GM18873 (cell line): ENCODE data around the gene KLRB1.
"Not testable (repeated sequence)": the region's sequence is repeated elsewhere in the genome, so short reads cannot be mapped to it uniquely, and the experiment has no call there.

Experiments
- ATAC-seq: cut with Tn5 transposase; IDR thresholded peaks from one replicate; pipeline ENCODE4 v1.9.1; 2021; ENCODE audit warnings: mild to moderate bottlenecking, moderate library complexity, moderate number of reproducible peaks; ENCODE audit not compliant: unreplicated experiment, low FRiP score

The KLRB1 gene

DNA sequence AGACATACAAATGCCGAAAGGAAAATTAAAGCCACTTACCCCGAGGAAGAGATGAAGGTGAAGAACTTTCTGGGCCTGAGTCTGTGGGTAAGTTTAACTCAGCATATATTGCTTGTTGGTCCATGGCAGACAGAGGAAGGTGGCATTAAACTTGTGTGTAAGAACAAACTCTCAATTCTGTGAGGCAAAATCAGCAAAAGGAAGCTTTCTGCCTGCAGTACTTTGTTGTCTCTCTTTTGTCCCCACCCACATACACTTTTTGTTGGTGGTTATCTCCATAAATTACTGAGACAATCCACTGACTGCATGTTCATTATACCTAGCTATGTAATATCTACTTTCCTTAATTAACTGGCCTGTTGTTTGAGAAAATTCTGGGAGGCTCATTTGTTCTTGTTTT lies at the start of gene KLRB1:
Gene KLRB1, minus strand, starts transcription at position 201 of the 400 bp plus-strand sequence. Its CDS starts 77 bp downstream, at position 124.
- no peak for ATAC-seq

DNA sequence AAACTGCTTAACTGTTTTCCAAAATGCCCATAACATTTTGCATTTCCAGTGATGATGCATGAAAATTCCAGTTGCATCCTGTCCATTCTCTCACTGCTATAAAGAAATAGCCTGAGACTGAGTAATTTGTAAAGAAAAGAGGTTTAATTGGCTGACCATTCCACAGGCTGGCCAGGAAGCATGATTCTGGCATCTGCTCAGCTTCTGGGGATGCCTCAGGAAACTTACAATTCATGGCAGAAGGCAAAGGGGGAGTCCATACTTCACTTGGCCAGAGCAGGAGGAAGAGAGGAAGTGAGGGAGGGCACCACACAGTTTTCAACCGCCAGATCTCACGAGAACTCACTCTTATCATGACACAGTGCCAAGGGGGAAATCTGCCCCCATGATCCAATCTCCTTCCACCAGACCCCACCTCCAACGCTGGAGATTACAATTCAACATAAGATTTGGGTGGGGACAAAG lies 43.6 kb upstream of the KLRB1 start:
- no peak for ATAC-seq

DNA sequence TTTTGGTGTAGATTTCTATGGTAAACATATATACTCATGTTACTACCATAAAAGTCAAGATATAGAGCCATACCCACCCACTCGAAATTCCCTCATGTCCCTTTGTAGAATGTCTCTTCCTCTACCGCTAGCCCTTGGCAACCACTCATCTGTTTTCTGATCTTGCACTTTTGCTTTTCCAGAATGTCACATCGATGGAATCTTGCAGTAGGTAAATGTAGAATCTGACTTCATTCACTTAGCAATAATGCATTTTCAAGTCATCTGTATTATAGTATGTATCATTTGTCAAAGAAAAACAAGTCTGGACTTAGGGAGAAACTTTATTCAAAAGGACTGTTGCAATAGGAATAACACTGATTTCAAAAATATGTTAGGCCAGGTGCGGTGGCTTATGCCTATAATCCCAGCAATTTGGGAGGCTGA lies 42.4 kb upstream of the KLRB1 start:
- ATAC-seq: no peak

- peak; percentile 22 for ATAC-seq
Measured at GRCh38 chr12:9649532-9649940, 41.8 kb upstream of the KLRB1 start.

- ATAC-seq: no peak
Measured at GRCh38 chr12:9648701-9649531, 41.2 kb upstream of the KLRB1 start.

- peak; percentile 46 for ATAC-seq
Measured at GRCh38 chr12:9647825-9648700, 40.3 kb upstream of the KLRB1 start.

- no peak for ATAC-seq
Measured at GRCh38 chr12:9646794-9647781, 39.4 kb upstream of the KLRB1 start.

DNA sequence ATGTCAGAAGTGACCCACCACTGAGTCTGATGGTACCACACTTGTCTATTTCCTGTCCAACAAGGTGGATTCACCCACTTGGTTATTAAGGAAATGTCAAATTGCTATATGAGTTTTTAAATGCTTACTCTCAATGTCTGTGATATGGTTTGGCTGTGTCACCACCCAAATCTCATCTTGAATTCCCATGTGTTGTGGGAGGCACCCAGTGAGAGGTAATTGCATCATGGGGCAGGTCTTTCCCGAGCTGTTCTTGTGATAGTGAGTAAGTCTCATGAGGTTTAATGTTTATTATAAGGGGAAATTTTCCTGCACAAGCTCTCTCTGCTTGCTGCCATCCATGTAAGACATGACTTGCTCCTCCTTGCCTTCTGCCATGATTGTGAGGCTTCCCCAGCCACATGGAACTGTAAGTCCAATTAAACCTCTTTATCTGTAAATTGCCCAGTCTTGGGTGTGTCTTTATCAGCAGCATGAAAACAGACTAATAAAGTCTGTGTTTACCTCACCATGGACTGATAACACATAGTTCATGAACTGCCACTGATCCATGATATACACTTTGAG lies 37.4 kb upstream of the KLRB1 start:
- not testable (repeated sequence) for ATAC-seq

DNA sequence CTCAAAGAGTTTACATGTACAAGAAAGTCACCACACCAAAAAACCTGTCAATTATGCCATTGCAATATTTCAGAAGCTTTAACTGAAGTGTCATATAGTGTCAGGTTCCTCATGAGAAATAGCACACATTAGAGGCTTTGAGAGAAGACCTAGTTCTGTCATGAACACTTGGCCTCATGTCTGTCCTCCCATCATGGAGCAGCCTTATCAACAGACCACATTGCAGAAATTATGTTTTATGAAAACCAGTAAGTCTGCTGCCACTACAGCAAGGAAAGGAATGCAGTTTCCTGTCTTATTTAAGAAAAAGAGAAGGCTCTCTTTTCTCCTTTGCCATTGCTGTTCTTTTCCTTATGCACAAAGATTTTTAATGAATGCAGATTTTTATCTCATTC lies 35.5 kb upstream of the KLRB1 start:
- no peak for ATAC-seq

DNA sequence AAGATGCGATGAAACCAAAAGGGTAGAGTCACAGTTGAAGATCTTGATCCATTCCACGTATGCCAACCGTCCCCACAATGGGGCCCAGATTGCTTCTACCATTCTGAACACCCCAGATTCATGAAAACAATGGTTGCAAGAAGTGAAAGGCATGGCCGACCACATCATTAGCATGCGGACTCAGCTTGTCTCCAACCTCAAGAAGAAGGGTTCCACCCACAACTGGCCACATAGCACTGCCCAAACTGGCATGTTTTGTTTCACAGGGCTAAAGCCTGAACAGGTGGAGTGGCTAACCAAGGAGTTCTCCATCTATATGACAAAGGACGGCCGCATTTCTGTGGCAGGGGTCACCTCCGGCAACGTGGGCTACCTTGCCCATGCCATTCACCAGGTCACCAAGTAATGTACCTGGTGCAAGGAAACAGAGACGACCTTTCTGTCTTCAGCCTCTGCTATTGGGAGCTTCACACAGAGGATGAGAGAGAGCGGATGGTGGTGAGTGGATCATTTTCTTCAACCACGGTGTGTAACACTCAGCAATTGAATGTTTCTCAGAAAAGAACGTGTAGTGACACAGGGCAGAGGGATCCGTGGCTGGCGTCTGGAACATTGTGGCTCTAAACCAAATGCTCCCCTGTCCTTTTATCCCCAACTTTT lies 35.0 kb upstream of the KLRB1 start:
- no peak for ATAC-seq

GRCh38 chr12:9640024-9640423 lies 32.3 kb upstream of the KLRB1 start:
- ATAC-seq: no peak

GRCh38 chr12:9636851-9637206 lies 29.1 kb upstream of the KLRB1 start:
- no peak for ATAC-seq

- ATAC-seq: no peak
Measured at GRCh38 chr12:9636150-9636850, 28.6 kb upstream of the KLRB1 start.

DNA sequence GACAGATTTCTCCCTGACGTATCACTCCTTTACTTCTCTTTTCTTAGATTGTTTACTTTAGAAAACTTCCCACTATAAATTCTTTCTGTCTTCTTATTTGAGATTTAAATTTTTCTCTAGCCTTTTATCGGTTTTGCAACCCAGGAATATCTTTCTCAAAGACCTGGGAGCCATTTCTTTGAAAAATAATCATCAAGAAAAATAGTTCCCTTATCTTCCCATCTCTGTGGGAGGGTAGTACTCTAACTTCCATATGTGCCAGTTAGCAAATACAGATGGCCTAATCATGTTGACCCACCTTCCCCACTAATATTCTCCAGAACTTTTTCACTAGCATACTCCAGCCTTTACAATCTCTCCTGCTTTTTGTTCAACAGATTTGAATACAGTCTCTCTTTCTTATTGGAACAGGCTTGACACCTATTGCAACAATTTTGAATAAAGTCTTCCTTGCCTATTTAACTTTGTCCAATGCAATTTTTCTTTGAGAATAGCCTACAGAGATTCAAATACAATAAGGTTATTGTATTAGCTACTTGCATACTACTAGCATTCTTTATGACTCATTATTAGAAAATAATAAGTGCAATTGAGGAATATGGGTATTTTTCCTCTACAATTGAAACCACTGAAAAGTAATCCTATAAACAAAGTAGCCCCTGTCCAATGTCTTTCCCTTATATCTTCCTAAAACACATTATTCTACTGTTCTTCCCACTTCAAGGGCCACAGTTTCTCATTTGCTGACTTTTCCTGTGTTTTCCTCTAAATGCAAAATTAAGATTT lies 27.4 kb upstream of the KLRB1 start:
- ATAC-seq: no peak

GRCh38 chr12:9634177-9634803 lies 26.6 kb upstream of the KLRB1 start:
- ATAC-seq: no peak

GRCh38 chr12:9632766-9633165 lies 25.1 kb upstream of the KLRB1 start:
- ATAC-seq: no peak

DNA sequence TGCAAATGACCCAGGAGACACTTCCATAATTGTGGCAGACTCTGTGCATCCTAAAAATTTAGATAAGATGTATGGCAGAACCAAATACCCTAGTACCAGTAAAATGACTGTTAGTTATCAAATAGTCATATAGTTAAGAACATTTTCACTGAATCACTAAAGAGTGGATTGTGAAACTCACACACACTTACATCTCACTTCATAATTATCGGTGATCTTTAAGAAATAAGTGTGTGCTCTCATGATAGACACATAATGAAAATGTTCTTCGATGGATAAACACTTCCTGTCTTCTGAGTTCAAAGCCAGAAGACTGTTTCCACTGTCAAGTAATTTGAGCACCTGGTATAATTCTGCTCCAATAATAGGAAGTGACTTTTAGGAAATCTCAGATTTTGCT lies 19.1 kb upstream of the KLRB1 start:
- ATAC-seq: no peak

- ATAC-seq: no peak
Measured at GRCh38 chr12:9626291-9626690, 18.6 kb upstream of the KLRB1 start.
